ENCODE data around the gene TMEM62. TPM values are rescaled to one million over a fixed set of nuclear protein-coding genes. Genes with fewer than 3 reads are reported as not detected.

Gene TMEM62
- total RNA-seq, 1 donor from 2014 or later, result 26.2 TPM

- H3K4me1 ChIP-seq, result no peaks in the 10 kb centered on the region
- no peak overlapping the region for H3K27ac ChIP-seq
- peaks cover 5% of the 10 kb centered on the region for H3K27me3 ChIP-seq (ENCODE audit: low read depth)
- no peaks in the 10 kb centered on the region for H3K36me3 ChIP-seq
- no peaks in the 10 kb centered on the region for H3K9me3 ChIP-seq
- TF ChIP-seq CTCF (IDR thresholded peaks at IDR 0.05), result no peak
- ATAC-seq, result no peak
- DNase-seq, result no peak
- intact Hi-C loops (cut with DNase I), result no loop called here
- H3K4me3 ChIP-seq, result no peak overlapping the region
Observed at GRCh38 chr15:43215961-43216360, 82.6 kb downstream of the TMEM62 start.

- Histone ChIP-seq H3K4me1 (no peaks in the 10 kb centered on the region), H3K27ac (no peak overlapping the region), H3K36me3 (no peaks in the 10 kb centered on the region), H3K4me3 (no peak overlapping the region), H3K9me3 (no peaks in the 10 kb centered on the region), H3K27me3 (ENCODE audit: low read depth) (no peaks in the 10 kb centered on the region)
- ATAC-seq, result no peak
- TF ChIP-seq CTCF (IDR thresholded peaks at IDR 0.05), result no peak
- no peak for DNase-seq
- intact Hi-C loops (cut with DNase I), result no loop called here
Observed at GRCh38 chr15:43218908-43219706, 85.7 kb downstream of the TMEM62 start.

- no peaks in the 10 kb centered on the region for H3K4me1 ChIP-seq
- DNase-seq (no peak), ATAC-seq (no peak)
- H3K9me3 ChIP-seq, result no peaks in the 10 kb centered on the region
- H3K27ac ChIP-seq, result no peak overlapping the region
- no peak for TF ChIP-seq CTCF (IDR thresholded peaks at IDR 0.05)
- H3K36me3 ChIP-seq, result no peaks in the 10 kb centered on the region
- no peaks in the 10 kb centered on the region for H3K27me3 ChIP-seq (ENCODE audit: low read depth)
- no peak overlapping the region for H3K4me3 ChIP-seq
- intact Hi-C loops (cut with DNase I), result loop anchor here (10.0 kb wide), 1 partner anchor 65 kb away; no protein-coding TSS in a partner anchor
Observed at GRCh38 chr15:43219929-43220928, 86.8 kb downstream of the TMEM62 start.

GRCh38 chr15:43220991-43221403, 87.6 kb downstream of the TMEM62 start, which contains the start of gene EPB42:
Gene EPB42 (minus strand): TSS chr15:43221018. CDS start chr15:43220825, 193 bp downstream.
- H3K4me1 ChIP-seq, result no peaks in the 10 kb centered on the region
- no peaks in the 10 kb centered on the region for H3K36me3 ChIP-seq
- no peaks in the 10 kb centered on the region for H3K27me3 ChIP-seq (ENCODE audit: low read depth)
- ATAC-seq (no peak), DNase-seq (no peak)
- H3K4me3 ChIP-seq, result no peak within 1 kb of the TSS
- intact Hi-C loops (cut with DNase I), result loop anchor here (10.0 kb wide), 1 partner anchor 64 kb away; no protein-coding TSS in a partner anchor
- TF ChIP-seq CTCF (IDR thresholded peaks at IDR 0.05), result no peak
- H3K27ac ChIP-seq, result no peak within 1 kb of the TSS
- no peaks in the 10 kb centered on the region for H3K9me3 ChIP-seq

- no peak for TF ChIP-seq CTCF (IDR thresholded peaks at IDR 0.05)
- H3K4me3 ChIP-seq, result no peak overlapping the region
- H3K4me1 ChIP-seq, result no peaks in the 10 kb centered on the region
- no peaks in the 10 kb centered on the region for H3K9me3 ChIP-seq
- intact Hi-C loops (cut with DNase I), result loop anchor here (10.0 kb wide), 1 partner anchor 63 kb away; no protein-coding TSS in a partner anchor
- no peak overlapping the region for H3K27ac ChIP-seq
- H3K36me3 ChIP-seq, result no peaks in the 10 kb centered on the region
- DNase-seq, result no peak
- no peak for ATAC-seq
- H3K27me3 ChIP-seq (ENCODE audit: low read depth), result no peaks in the 10 kb centered on the region
Observed at GRCh38 chr15:43221422-43221821, 88.0 kb downstream of the TMEM62 start.

Measured in lower lobe of right lung (tissue), 2 donors.